Activated T-cell treated with anti-CD3 and anti-CD28 coated beads, Interleukin-2, amount 50 U/mL, for 24 hours (primary cell): ENCODE measurements around the gene TMEM9B.
"Not testable (repeated sequence)": the region's sequence is repeated elsewhere in the genome, so short reads cannot be mapped to it uniquely, and the experiment has no call there.

Experiments used
- DNase-seq: peaks from one replicate; pipeline ENCODE4 v3.0.0-alpha.2; 2020
- H3K27ac Mint-ChIP-seq: 2 replicates; pipeline ENCODE4 v1.8.0; 2020; ENCODE audit warnings: mild to moderate bottlenecking, mixed read lengths
- H3K27me3 Mint-ChIP-seq: 2 replicates; pipeline ENCODE4 v1.8.0; 2020; ENCODE audit warnings: mixed read lengths
- H3K36me3 Mint-ChIP-seq: 2 replicates; pipeline ENCODE4 v1.8.0; 2020; ENCODE audit warnings: low read depth, mixed read lengths
- H3K4me1 Mint-ChIP-seq: 2 replicates; pipeline ENCODE4 v1.8.0; 2020; ENCODE audit warnings: low read depth, mixed read lengths
- H3K4me3 Mint-ChIP-seq: 2 replicates; pipeline ENCODE4 v1.8.0; 2020; ENCODE audit warnings: mild to moderate bottlenecking, moderate library complexity, mixed read lengths
- H3K9me3 Mint-ChIP-seq: 2 replicates; pipeline ENCODE4 v1.8.0; 2020; ENCODE audit warnings: mixed read lengths

The TMEM9B gene

GRCh38 chr11:8988329-8989234 is 24.3 kb upstream of the TMEM9B start:
- Mint-ChIP-seq H3K9me3 (no peaks in the 10 kb centered on the region), H3K27ac (no peak overlapping the region), H3K36me3 (no peaks in the 10 kb centered on the region), H3K4me1 (peaks cover 3% of the 10 kb centered on the region), H3K4me3 (no peak overlapping the region), H3K27me3 (peaks cover 10% of the 10 kb centered on the region)
- DNase-seq = no peak

DNA sequence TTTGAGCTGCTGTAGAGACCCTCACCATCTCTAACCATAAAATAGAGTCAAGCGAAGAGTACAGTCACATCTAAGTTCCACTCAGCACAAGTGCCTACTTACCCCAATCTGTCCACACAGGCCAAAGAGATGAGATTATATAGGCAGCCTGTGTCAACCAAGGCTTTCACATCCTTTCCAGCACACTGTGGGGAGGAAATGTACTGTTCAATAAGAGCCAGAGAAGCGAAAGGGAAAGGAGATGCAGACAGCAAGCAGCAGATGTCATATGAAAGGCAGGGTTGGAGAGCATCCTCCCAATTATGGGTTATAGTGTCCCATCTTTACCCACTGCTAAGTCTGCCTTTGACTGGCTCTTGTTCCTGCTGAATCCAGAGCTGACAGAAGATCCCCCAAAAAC is 23.2 kb upstream of the TMEM9B start:
- Mint-ChIP-seq H3K36me3 (no peaks in the 10 kb centered on the region), H3K27me3 (peaks cover 10% of the 10 kb centered on the region), H3K4me1 (peaks cover 3% of the 10 kb centered on the region), H3K9me3 (no peaks in the 10 kb centered on the region), H3K4me3 (no peak overlapping the region), H3K27ac (no peak overlapping the region)
- DNase-seq = no peak

DNA sequence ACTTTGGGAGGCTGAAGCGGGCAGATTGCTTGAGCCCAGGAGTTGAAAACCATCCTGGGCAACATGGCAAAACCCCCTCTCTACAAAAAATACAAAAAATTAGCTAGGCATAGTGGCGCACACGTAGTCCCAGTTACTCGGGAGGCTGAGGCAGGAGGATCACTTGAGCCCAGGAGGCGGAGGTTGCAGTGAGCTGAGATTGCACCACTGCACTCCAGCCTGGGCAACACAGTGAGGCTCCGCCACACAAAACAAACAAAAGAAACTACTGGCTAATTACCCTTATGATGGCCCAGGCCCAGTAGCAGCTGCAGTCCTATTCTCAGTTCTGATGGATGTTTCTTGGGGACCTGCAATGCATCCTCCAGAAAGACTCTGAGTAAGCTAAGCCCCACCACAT is 22.5 kb upstream of the TMEM9B start:
- not testable (repeated sequence) for H3K4me3 Mint-ChIP-seq, H3K27me3 Mint-ChIP-seq, H3K9me3 Mint-ChIP-seq, H3K4me1 Mint-ChIP-seq, DNase-seq, H3K36me3 Mint-ChIP-seq, H3K27ac Mint-ChIP-seq

- H3K27me3 Mint-ChIP-seq = peaks cover 7% of the 10 kb centered on the region
- no peaks in the 10 kb centered on the region for H3K9me3 Mint-ChIP-seq
- no peak for DNase-seq
- H3K27ac Mint-ChIP-seq = no peak overlapping the region
- H3K4me1 Mint-ChIP-seq = peaks cover 3% of the 10 kb centered on the region
- H3K36me3 Mint-ChIP-seq = no peaks in the 10 kb centered on the region
- H3K4me3 Mint-ChIP-seq = no peak overlapping the region
These were observed 21.2 kb upstream of the TMEM9B start for GRCh38 chr11:8985462-8985861.

GRCh38 chr11:8983552-8983951 is 19.3 kb upstream of the TMEM9B start:
- Mint-ChIP-seq H3K9me3 (no peaks in the 10 kb centered on the region), H3K4me1 (peaks cover 3% of the 10 kb centered on the region), H3K27ac (peak overlapping the region; percentile 3), H3K36me3 (no peaks in the 10 kb centered on the region), H3K27me3 (no peaks in the 10 kb centered on the region), H3K4me3 (no peak overlapping the region)
- no peak for DNase-seq

DNA sequence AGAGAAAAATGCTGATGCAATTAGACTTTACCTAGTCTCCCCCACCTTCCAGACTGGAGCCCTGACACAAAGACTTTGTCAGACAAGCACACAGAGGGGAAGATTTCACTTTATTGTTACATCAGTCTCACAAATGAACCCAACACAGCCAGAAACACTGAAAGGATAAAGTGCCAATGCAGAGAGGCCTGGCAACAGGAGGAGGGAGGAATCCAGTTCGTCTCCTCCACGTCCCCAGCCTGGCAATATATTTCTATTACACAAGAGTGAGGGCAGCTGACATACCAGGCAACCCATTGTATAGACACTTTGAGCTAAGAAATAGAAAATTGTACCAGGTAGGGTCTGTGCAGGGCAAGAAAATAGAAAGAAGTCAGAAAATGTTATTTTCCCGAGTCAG is 16.2 kb upstream of the TMEM9B start:
- no peak for DNase-seq
- H3K27me3 Mint-ChIP-seq = no peaks in the 10 kb centered on the region
- no peaks in the 10 kb centered on the region for H3K9me3 Mint-ChIP-seq
- H3K36me3 Mint-ChIP-seq = no peaks in the 10 kb centered on the region
- H3K27ac Mint-ChIP-seq = no peak overlapping the region
- no peak overlapping the region for H3K4me3 Mint-ChIP-seq
- peaks cover 3% of the 10 kb centered on the region for H3K4me1 Mint-ChIP-seq

DNA sequence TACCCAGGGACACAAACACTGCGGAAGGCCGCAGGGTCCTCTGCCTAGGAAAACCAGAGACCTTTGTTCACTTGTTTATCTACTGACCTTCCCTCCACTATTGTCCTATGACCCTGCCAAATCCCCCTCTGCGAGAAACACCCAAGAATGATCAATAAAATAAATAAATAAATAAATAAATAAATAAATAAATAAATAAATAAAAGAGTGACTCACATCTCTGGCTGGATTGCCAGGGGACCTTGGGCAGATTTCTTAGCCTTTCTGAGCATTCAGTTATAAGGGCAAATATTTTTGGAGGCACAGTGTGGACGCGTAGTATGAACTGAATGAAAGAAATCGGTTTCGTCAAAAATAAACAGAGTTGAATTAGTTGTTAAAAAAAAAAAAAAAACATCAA is 15.1 kb upstream of the TMEM9B start:
- H3K36me3 Mint-ChIP-seq, H3K4me3 Mint-ChIP-seq, H3K27ac Mint-ChIP-seq, H3K27me3 Mint-ChIP-seq, DNase-seq, H3K9me3 Mint-ChIP-seq, H3K4me1 Mint-ChIP-seq: not testable (repeated sequence)

DNA sequence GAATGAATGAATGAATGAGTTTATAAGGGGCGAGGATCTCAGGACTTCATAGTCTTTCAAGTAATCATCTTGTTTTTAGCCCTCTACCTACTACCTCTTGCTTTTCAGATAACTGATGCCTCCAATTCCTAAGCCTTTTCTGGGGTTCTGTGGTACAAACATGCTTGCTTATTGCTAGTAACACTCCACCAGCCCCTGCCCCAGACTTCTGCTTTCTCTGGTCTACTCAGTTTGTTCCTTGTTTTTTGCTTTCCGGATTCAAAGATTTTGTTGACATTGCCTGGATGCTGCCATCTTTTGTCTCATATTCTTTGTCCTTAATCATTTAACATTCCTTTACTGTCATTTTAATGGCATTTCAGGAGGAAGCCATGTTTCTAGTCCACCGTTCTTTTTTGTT is 8.9 kb upstream of the TMEM9B start:
- Mint-ChIP-seq H3K9me3 (no peaks in the 10 kb centered on the region), H3K27ac (no peak overlapping the region), H3K4me1 (no peaks in the 10 kb centered on the region), H3K27me3 (no peaks in the 10 kb centered on the region), H3K36me3 (peaks cover 5% of the 10 kb centered on the region), H3K4me3 (no peak overlapping the region)
- DNase-seq = no peak

DNA sequence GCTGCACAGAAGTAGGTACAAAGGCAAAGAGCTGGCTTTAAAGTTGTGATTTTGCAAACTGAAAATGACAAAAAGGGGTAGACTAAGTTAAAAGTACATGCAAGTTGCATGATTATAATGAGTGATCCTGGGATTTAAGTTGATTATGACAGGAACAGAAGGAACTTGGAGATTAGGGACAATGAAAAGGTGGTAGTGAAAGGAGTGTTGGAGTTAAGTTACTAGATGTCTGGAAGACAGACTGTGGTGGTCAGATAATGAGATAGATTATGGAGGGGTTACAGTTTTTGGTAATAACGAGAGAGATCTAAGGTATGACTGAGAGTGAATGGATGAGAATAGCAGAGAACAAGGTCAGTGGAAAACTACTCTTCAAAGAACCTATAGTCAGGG is 7.7 kb upstream of the TMEM9B start:
- H3K36me3 Mint-ChIP-seq = peaks cover 11% of the 10 kb centered on the region
- H3K9me3 Mint-ChIP-seq = no peaks in the 10 kb centered on the region
- DNase-seq = no peak
- no peak overlapping the region for H3K4me3 Mint-ChIP-seq
- no peaks in the 10 kb centered on the region for H3K27me3 Mint-ChIP-seq
- no peak overlapping the region for H3K27ac Mint-ChIP-seq
- no peaks in the 10 kb centered on the region for H3K4me1 Mint-ChIP-seq

GRCh38 chr11:8971196-8971923 is 7.1 kb upstream of the TMEM9B start:
- DNase-seq = no peak
- no peak overlapping the region for H3K4me3 Mint-ChIP-seq
- no peaks in the 10 kb centered on the region for H3K9me3 Mint-ChIP-seq
- peaks cover 11% of the 10 kb centered on the region for H3K36me3 Mint-ChIP-seq
- H3K27ac Mint-ChIP-seq = no peak overlapping the region
- H3K27me3 Mint-ChIP-seq = no peaks in the 10 kb centered on the region
- peaks cover 1% of the 10 kb centered on the region for H3K4me1 Mint-ChIP-seq

- Mint-ChIP-seq H3K27me3 (no peaks in the 10 kb centered on the region), H3K9me3 (no peaks in the 10 kb centered on the region), H3K36me3 (peaks cover 24% of the 10 kb centered on the region), H3K4me3 (no peak overlapping the region), H3K4me1 (peaks cover 23% of the 10 kb centered on the region), H3K27ac (no peak overlapping the region)
- DNase-seq = no peak
These were observed 2.9 kb upstream of the TMEM9B start for GRCh38 chr11:8967184-8967583.

DNA sequence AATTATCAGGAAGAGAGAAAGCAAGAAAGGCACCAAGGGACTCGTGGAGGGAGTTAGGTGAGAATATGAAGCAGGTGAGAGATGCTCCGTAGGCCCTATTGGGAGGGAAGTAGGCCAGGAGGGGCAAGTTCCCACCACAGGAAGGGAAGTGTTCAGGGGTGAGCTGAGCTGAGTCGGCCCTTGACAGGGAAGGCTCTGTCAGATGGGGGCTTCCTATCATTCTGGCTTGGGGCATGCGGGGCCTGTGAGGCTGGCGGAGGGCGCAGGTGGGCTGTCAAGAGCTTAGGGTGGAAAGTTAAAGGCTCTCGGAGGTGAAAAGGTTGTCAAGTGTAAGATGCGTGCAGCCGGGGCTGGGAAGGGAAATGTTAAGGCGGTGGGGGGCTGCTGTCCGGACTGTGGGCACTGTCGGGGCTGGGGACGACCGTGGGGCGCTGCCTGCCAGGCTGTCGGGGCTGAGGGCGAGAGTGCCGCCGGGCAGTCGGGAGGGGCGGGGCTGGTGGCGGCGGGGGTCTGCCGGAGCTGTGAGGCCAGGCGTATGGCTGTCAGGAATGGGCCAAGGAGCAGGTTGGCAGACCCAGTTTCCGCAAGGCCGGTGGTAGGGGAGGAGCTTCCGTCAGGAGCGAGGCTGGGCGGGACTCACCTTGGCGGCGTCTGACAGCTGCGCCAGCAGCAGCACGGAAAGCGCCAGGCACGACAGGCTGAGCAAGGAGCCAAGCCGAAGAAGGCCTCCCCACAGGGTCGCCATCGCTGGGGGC is 496 bp downstream of the TMEM9B start:
- Mint-ChIP-seq H3K9me3 (no peaks in the 10 kb centered on the region), H3K36me3 (peaks cover 34% of the 10 kb centered on the region), H3K4me3 (peak overlapping the region; percentile 92), H3K27me3 (no peaks in the 10 kb centered on the region), H3K27ac (peak overlapping the region; percentile 93), H3K4me1 (peaks cover 43% of the 10 kb centered on the region)
- DNase-seq = no peak

DNA sequence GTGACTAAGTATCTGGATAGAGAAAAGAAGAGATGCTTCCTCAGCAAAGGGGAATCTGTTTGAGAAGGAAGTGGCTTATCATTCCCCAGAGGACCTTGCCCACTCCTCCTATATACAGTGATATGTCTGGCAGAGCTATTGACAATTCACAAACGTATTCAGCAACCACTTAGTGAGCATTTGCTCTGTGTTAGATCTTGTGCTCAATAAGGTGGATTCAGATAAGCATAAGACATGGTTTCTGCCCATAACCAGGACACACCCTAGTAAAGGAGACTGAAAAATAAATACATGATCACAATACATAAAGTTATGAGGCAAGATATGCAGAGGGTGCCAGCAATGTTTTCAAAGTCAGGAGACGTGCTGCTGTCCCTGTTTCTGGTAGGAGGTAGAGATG is 1.4 kb downstream of the TMEM9B start:
- no peaks in the 10 kb centered on the region for H3K9me3 Mint-ChIP-seq
- H3K27me3 Mint-ChIP-seq = no peaks in the 10 kb centered on the region
- DNase-seq = no peak
- H3K4me3 Mint-ChIP-seq = peak overlapping the region; percentile 92
- peak overlapping the region; percentile 62 for H3K27ac Mint-ChIP-seq
- peaks cover 35% of the 10 kb centered on the region for H3K36me3 Mint-ChIP-seq
- H3K4me1 Mint-ChIP-seq = peaks cover 43% of the 10 kb centered on the region

GRCh38 chr11:8961401-8961800 is 2.8 kb downstream of the TMEM9B start:
- Mint-ChIP-seq H3K4me3 (no peak overlapping the region), H3K9me3 (no peaks in the 10 kb centered on the region), H3K27me3 (no peaks in the 10 kb centered on the region), H3K36me3 (peaks cover 39% of the 10 kb centered on the region), H3K27ac (no peak overlapping the region), H3K4me1 (peaks cover 51% of the 10 kb centered on the region)
- DNase-seq = no peak
